HEK293 (cell line): ENCODE results near the gene IL10RB.

ENCODE experiments used
- BCL11B ChIP-seq: fragments of 450-650 bp; formaldehyde crosslinking; IDR thresholded peaks from 2 replicates; pipeline ENCODE4 v1.5.1; 2016; ENCODE audit warnings: low read depth, missing biosample characterization, missing genetic modification characterization
- GLIS1 ChIP-seq: fragments of 450-650 bp; formaldehyde crosslinking; IDR thresholded peaks from 2 replicates; pipeline ENCODE4 v1.5.1; 2016; ENCODE audit warnings: missing biosample characterization, missing genetic modification characterization
- HOXC10 ChIP-seq: sonication (generic); formaldehyde crosslinking; IDR thresholded peaks from 2 replicates; pipeline ENCODE4 v1.8.1; 2023; ENCODE audit warnings: mild to moderate bottlenecking, missing genetic modification reagents
- KLF1 ChIP-seq: fragments of 450-650 bp; formaldehyde crosslinking; IDR thresholded peaks from 2 replicates; pipeline ENCODE4 v1.5.1; 2016; ENCODE audit warnings: missing biosample characterization, missing genetic modification characterization
- KLF16 ChIP-seq: fragments of 450-650 bp; formaldehyde crosslinking; IDR thresholded peaks from 2 replicates; pipeline ENCODE4 v1.5.1; 2017; ENCODE audit warnings: missing biosample characterization, missing genetic modification characterization
- MEIS1 ChIP-seq: sonication (generic); formaldehyde crosslinking; IDR thresholded peaks from 2 replicates; pipeline ENCODE4 v1.8.1; 2022; ENCODE audit warnings: missing genetic modification reagents, mild to moderate bottlenecking, borderline replicate concordance
- PATZ1 ChIP-seq: fragments of 450-650 bp; formaldehyde crosslinking; IDR thresholded peaks from 2 replicates; pipeline ENCODE4 v1.5.1; 2016; ENCODE audit warnings: missing biosample characterization, missing genetic modification characterization
- SCRT2 ChIP-seq: fragments of 450-650 bp; formaldehyde crosslinking; IDR thresholded peaks from 2 replicates; pipeline ENCODE4 v1.5.1; 2016; ENCODE audit warnings: missing biosample characterization, missing genetic modification characterization
- SP2 ChIP-seq: fragments of 450-650 bp; formaldehyde crosslinking; IDR thresholded peaks from 2 replicates; pipeline ENCODE4 v1.5.1; 2016; ENCODE audit warnings: missing biosample characterization, missing genetic modification characterization
- SP3 ChIP-seq: fragments of 450-650 bp; formaldehyde crosslinking; IDR thresholded peaks from 2 replicates; pipeline ENCODE4 v1.5.1; 2016; ENCODE audit warnings: missing biosample characterization, missing genetic modification characterization
- TCF7L2 ChIP-seq: IDR thresholded peaks from 2 replicates; pipeline ENCODE4 v1.6.1; 2011; ENCODE audit warnings: low read depth, mild to moderate bottlenecking, inconsistent platforms, low read length, moderate library complexity, borderline replicate concordance
- ZBTB20 ChIP-seq: fragments of 450-650 bp; formaldehyde crosslinking; IDR thresholded peaks from 2 replicates; pipeline ENCODE4 v1.5.1; 2016; ENCODE audit warnings: missing biosample characterization, missing genetic modification characterization
- ZBTB6 ChIP-seq: fragments of 450-650 bp; formaldehyde crosslinking; IDR thresholded peaks from 2 replicates; pipeline ENCODE4 v1.5.1; 2017; ENCODE audit warnings: missing biosample characterization, missing genetic modification characterization
- ZBTB7A ChIP-seq: fragments of 450-650 bp; formaldehyde crosslinking; IDR thresholded peaks from 2 replicates; pipeline ENCODE4 v1.5.1; 2016; ENCODE audit warnings: low read depth, missing biosample characterization, missing genetic modification characterization
- ZNF121 ChIP-seq: fragments of 450-650 bp; formaldehyde crosslinking; IDR thresholded peaks from 2 replicates; pipeline ENCODE4 v1.5.1; 2016; ENCODE audit warnings: missing biosample characterization, missing genetic modification characterization
- ZNF132 ChIP-seq: fragments of 450-650 bp; formaldehyde crosslinking; IDR thresholded peaks from 2 replicates; pipeline ENCODE4 v1.5.1; 2017; ENCODE audit warnings: missing biosample characterization, missing genetic modification characterization, borderline replicate concordance
- ZNF19 ChIP-seq: fragments of 450-650 bp; formaldehyde crosslinking; IDR thresholded peaks from 2 replicates; pipeline ENCODE4; 2016; ENCODE audit warnings: missing biosample characterization, missing genetic modification characterization, low read depth
- ZNF221 ChIP-seq: fragments of 450-650 bp; formaldehyde crosslinking; IDR thresholded peaks from 2 replicates; pipeline ENCODE4 v1.5.1; 2017; ENCODE audit warnings: missing biosample characterization, missing genetic modification characterization, borderline replicate concordance
- ZNF24 ChIP-seq: fragments of 450-650 bp; formaldehyde crosslinking; IDR thresholded peaks from 2 replicates; pipeline ENCODE4 v1.5.1; 2016; ENCODE audit warnings: missing biosample characterization, missing genetic modification characterization
- ZNF324 ChIP-seq: fragments of 450-650 bp; formaldehyde crosslinking; IDR thresholded peaks from 2 replicates; pipeline ENCODE4 v1.5.1; 2016; ENCODE audit warnings: missing biosample characterization, missing genetic modification characterization
- ZNF335 ChIP-seq: fragments of 450-650 bp; formaldehyde crosslinking; conservative IDR thresholded peaks from 2 replicates; pipeline ENCODE4 v1.5.1; 2016; ENCODE audit warnings: missing biosample characterization, missing genetic modification characterization
- ZNF366 ChIP-seq: fragments of 450-650 bp; formaldehyde crosslinking; conservative IDR thresholded peaks from 2 replicates; pipeline ENCODE4 v1.5.1; 2016; ENCODE audit warnings: missing biosample characterization, missing genetic modification characterization
- ZNF391 ChIP-seq: fragments of 450-650 bp; formaldehyde crosslinking; IDR thresholded peaks from 2 replicates; pipeline ENCODE4 v1.5.1; 2016; ENCODE audit warnings: low read depth, missing biosample characterization, missing genetic modification characterization, borderline replicate concordance
- ZNF398 ChIP-seq: fragments of 450-650 bp; formaldehyde crosslinking; IDR thresholded peaks from 2 replicates; pipeline ENCODE4 v1.5.1; 2017; ENCODE audit warnings: missing biosample characterization, missing genetic modification characterization
- ZNF423 ChIP-seq: fragments of 450-650 bp; formaldehyde crosslinking; IDR thresholded peaks from 2 replicates; pipeline ENCODE4 v1.5.1; 2016; ENCODE audit warnings: missing biosample characterization, missing genetic modification characterization
- ZNF555 ChIP-seq: fragments of 450-650 bp; formaldehyde crosslinking; conservative IDR thresholded peaks from 2 replicates; pipeline ENCODE4 v1.5.1; 2017; ENCODE audit warnings: missing biosample characterization, mild to moderate bottlenecking, missing genetic modification characterization, inconsistent platforms
- ZNF623 ChIP-seq: fragments of 450-650 bp; formaldehyde crosslinking; IDR thresholded peaks from 2 replicates; pipeline ENCODE4 v1.5.1; 2016; ENCODE audit warnings: missing biosample characterization, missing genetic modification characterization
- ZNF660 ChIP-seq: fragments of 450-650 bp; IDR thresholded peaks from 2 replicates; pipeline ENCODE4 v1.5.1; 2018; ENCODE audit warnings: missing biosample characterization, mild to moderate bottlenecking, missing genetic modification characterization
- ZNF692 ChIP-seq: fragments of 450-650 bp; formaldehyde crosslinking; IDR thresholded peaks from 2 replicates; pipeline ENCODE4 v1.5.1; 2016; ENCODE audit warnings: missing biosample characterization, missing genetic modification characterization
- ZNF747 ChIP-seq: fragments of 450-650 bp; formaldehyde crosslinking; IDR thresholded peaks from 2 replicates; pipeline ENCODE4 v1.5.1; 2016; ENCODE audit warnings: missing biosample characterization, missing genetic modification characterization
- ZNF76 ChIP-seq: fragments of 450-650 bp; formaldehyde crosslinking; IDR thresholded peaks from 2 replicates; pipeline ENCODE4; 2016; ENCODE audit warnings: low read depth, missing biosample characterization, missing genetic modification characterization, borderline replicate concordance
- ZNF837 ChIP-seq: fragments of 450-650 bp; formaldehyde crosslinking; IDR thresholded peaks from 2 replicates; pipeline ENCODE4 v1.5.1; 2016; ENCODE audit warnings: missing biosample characterization, missing genetic modification characterization
- ZSCAN4 ChIP-seq: fragments of 450-650 bp; formaldehyde crosslinking; IDR thresholded peaks from 2 replicates; pipeline ENCODE4 v1.5.1; 2017; ENCODE audit warnings: missing biosample characterization, missing genetic modification characterization

IL10RB gene

GRCh38 chr21:33324291-33325221 lies 58.4 kb downstream of the IL10RB start, which contains the start of gene IFNAR1 (continued):
- TF ChIP-seq ZNF692 = peak; percentile 87
- peak; percentile 45; the same call in 1 of the 2 replicates for TF ChIP-seq ZNF121 (tag by site-specific recombination)
- peak; percentile 78 for TF ChIP-seq ZNF660 (tag by site-specific recombination)
- TF ChIP-seq ZBTB7A = peak; percentile 93
- peak; percentile 97 for TF ChIP-seq ZNF423 (tag by site-specific recombination)
- no peak; the same call in 1 of the 2 replicates for TF ChIP-seq ZSCAN4 (tag by site-specific recombination)
- TF ChIP-seq ZNF132 = no peak
- TF ChIP-seq ZNF324 (tag by site-specific recombination) = peak; percentile 88
- TF ChIP-seq PATZ1 (tag by site-specific recombination) = peak; percentile 98; the same call in 1 of the 2 replicates
- peak; percentile 97 for TF ChIP-seq ZNF398 (tag by site-specific recombination)
- peak; percentile 75; the same call in 1 of the 2 replicates for TF ChIP-seq ZNF837
- TF ChIP-seq SCRT2 = peak; percentile 99
- no peak for TF ChIP-seq MEIS1 (CRISPR knock-in tag)
- no peak for TF ChIP-seq ZBTB6 (tag by site-specific recombination)
- peak; percentile 97 for TF ChIP-seq SP2 (tag by site-specific recombination)
- TF ChIP-seq HOXC10 = no peak
- TF ChIP-seq KLF16 = peak; percentile 93
- TF ChIP-seq KLF1 (tag by site-specific recombination) = peak; percentile 96
- TF ChIP-seq ZBTB20 (tag by site-specific recombination) = peak; percentile 83
- no peak for TF ChIP-seq ZNF555
- peak; percentile 23; the same call in 1 of the 2 replicates for TF ChIP-seq ZNF623
- TF ChIP-seq ZNF747 (tag by site-specific recombination) = no peak
- no peak for TF ChIP-seq ZNF19
- TF ChIP-seq ZNF76 = peak; percentile 47; the same call in 1 of the 2 replicates
- 0 out of 2 replicates have a peak, but pooled peaks have one; percentile 22 for TF ChIP-seq ZNF391
- peak; percentile 81 for TF ChIP-seq GLIS1 (tag by site-specific recombination)
- peak; percentile 95 for TF ChIP-seq SP3 (tag by site-specific recombination)
- TF ChIP-seq ZNF24 (tag by site-specific recombination) = no peak; the same call in none of the 2 replicates
- TF ChIP-seq ZNF366 (tag by site-specific recombination) = peak; percentile 97
- peak; percentile 96 for TF ChIP-seq ZNF335 (tag by site-specific recombination)
- TF ChIP-seq ZNF221 = no peak
- 0 out of 2 replicates have a peak, but pooled peaks have one; percentile 17 for TF ChIP-seq BCL11B (tag by site-specific recombination)
- TF ChIP-seq TCF7L2 = no peak
